Measurements from ENCODE around the gene PPP1CA.

DNA sequence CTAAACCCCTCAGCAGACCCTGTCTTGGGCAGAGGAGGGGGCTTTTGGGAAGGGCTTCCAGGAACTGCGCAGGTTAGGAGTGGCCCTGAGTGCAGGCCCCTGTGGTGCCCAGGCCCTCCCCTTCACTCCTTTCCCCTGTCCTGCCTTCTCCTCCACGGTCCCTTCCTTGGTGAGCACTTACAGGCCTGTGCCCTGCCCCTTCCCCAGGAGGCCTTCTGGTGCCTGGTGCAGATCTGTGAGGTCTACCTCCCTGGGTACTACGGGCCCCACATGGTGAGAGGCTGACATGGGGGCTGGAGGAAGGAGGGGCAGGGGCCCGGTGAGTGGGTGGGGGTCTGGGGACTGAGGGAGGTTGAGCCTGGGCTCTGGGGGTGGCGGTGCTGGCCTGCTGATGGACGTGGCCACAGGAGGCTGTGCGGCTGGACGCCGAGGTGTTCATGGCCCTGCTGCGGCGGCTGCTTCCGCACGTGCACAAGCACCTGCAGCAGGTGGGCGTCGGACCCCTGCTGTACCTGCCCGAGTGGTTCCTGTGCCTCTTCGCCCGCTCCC is 4.8 kb upstream of the PPP1CA start:
- TF ChIP-seq POLR2AphosphoS5 (IDR thresholded peaks at IDR 0.05; ENCODE audit: borderline replicate concordance, low read depth, low read length) (no peak), EZH2 (IDR thresholded peaks at IDR 0.05) (no peak), FOXP2 (optimal IDR thresholded peaks at IDR 0.05; ENCODE audit: control extremely low read depth, extremely low read length, insufficient read depth) (no peak)
